Measurements from ENCODE around the gene GPR3.

GPR3 gene, protein sequence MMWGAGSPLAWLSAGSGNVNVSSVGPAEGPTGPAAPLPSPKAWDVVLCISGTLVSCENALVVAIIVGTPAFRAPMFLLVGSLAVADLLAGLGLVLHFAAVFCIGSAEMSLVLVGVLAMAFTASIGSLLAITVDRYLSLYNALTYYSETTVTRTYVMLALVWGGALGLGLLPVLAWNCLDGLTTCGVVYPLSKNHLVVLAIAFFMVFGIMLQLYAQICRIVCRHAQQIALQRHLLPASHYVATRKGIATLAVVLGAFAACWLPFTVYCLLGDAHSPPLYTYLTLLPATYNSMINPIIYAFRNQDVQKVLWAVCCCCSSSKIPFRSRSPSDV

GRCh38 chr1:27392096-27392777, at the start of gene GPR3:
TSS of gene GPR3 (plus strand) at chr1:27392622. CDS start at chr1:27393799, 1,177 bp downstream.
- H3K27ac Mint-ChIP-seq = peak within 1 kb of the TSS; percentile 95
- peak; percentile 96 for DNase-seq
- no peaks in the 10 kb centered on the region for H3K27me3 Mint-ChIP-seq
- peaks cover 22% of the 10 kb centered on the region for H3K4me1 Mint-ChIP-seq (ENCODE audit: low read depth)
- H3K9me3 Mint-ChIP-seq = no peaks in the 10 kb centered on the region
- peaks cover 3% of the 10 kb centered on the region for H3K36me3 Mint-ChIP-seq (ENCODE audit: low read depth)
- H3K4me3 Mint-ChIP-seq = peak within 1 kb of the TSS; percentile 86

GRCh38 chr1:27342778-27343638, 49.4 kb upstream of the GPR3 start:
- Mint-ChIP-seq H3K9me3 (no peaks in the 10 kb centered on the region), H3K27ac (peak overlapping the region; percentile 87), H3K27me3 (no peaks in the 10 kb centered on the region), H3K4me1 (ENCODE audit: low read depth) (peaks cover 65% of the 10 kb centered on the region), H3K36me3 (ENCODE audit: low read depth) (peaks cover 13% of the 10 kb centered on the region), H3K4me3 (peak overlapping the region; percentile 79)
- peak; percentile 72 for DNase-seq

- Mint-ChIP-seq H3K4me3 (peak overlapping the region; percentile 79), H3K4me1 (ENCODE audit: low read depth) (peaks cover 65% of the 10 kb centered on the region), H3K36me3 (ENCODE audit: low read depth) (peaks cover 10% of the 10 kb centered on the region), H3K9me3 (no peaks in the 10 kb centered on the region), H3K27ac (peak overlapping the region; percentile 87), H3K27me3 (no peaks in the 10 kb centered on the region)
- no peak for DNase-seq
Observed at GRCh38 chr1:27343639-27344025, 48.8 kb upstream of the GPR3 start.

DNA sequence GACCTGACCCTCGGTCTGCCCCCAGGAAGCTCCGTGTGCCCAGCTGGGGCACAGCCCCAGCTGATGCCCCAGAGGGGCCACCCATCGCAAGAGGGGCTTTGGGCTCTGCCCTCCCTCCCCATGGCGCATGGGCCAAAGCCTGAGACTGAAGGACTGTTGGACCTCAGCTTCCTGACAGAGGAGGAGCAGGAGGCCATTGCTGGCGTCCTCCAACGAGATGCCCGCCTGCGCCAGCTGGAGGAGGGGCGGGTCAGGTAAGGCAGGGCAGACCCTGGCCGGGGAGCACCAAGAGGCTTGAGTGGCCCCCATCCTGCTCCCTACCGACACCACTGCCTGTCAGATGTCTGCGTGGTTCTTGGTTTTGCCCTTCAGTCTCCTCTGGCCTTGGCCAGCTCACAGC, 47.1 kb upstream of the GPR3 start:
- peaks cover 6% of the 10 kb centered on the region for H3K36me3 Mint-ChIP-seq (ENCODE audit: low read depth)
- peaks cover 58% of the 10 kb centered on the region for H3K4me1 Mint-ChIP-seq (ENCODE audit: low read depth)
- no peaks in the 10 kb centered on the region for H3K27me3 Mint-ChIP-seq
- no peaks in the 10 kb centered on the region for H3K9me3 Mint-ChIP-seq
- H3K27ac Mint-ChIP-seq = peak overlapping the region; percentile 10
- H3K4me3 Mint-ChIP-seq = no peak overlapping the region
- no peak for DNase-seq

GRCh38 chr1:27346357-27346756, 46.1 kb upstream of the GPR3 start:
- Mint-ChIP-seq H3K4me3 (no peak overlapping the region), H3K9me3 (no peaks in the 10 kb centered on the region), H3K27me3 (no peaks in the 10 kb centered on the region), H3K36me3 (ENCODE audit: low read depth) (peaks cover 6% of the 10 kb centered on the region), H3K27ac (no peak overlapping the region), H3K4me1 (ENCODE audit: low read depth) (peaks cover 50% of the 10 kb centered on the region)
- DNase-seq = no peak

- peaks cover 6% of the 10 kb centered on the region for H3K36me3 Mint-ChIP-seq (ENCODE audit: low read depth)
- H3K27ac Mint-ChIP-seq = no peak overlapping the region
- no peaks in the 10 kb centered on the region for H3K9me3 Mint-ChIP-seq
- no peak overlapping the region for H3K4me3 Mint-ChIP-seq
- no peaks in the 10 kb centered on the region for H3K27me3 Mint-ChIP-seq
- peaks cover 43% of the 10 kb centered on the region for H3K4me1 Mint-ChIP-seq (ENCODE audit: low read depth)
- no peak for DNase-seq
Observed at GRCh38 chr1:27346991-27347624, 45.3 kb upstream of the GPR3 start.

DNA sequence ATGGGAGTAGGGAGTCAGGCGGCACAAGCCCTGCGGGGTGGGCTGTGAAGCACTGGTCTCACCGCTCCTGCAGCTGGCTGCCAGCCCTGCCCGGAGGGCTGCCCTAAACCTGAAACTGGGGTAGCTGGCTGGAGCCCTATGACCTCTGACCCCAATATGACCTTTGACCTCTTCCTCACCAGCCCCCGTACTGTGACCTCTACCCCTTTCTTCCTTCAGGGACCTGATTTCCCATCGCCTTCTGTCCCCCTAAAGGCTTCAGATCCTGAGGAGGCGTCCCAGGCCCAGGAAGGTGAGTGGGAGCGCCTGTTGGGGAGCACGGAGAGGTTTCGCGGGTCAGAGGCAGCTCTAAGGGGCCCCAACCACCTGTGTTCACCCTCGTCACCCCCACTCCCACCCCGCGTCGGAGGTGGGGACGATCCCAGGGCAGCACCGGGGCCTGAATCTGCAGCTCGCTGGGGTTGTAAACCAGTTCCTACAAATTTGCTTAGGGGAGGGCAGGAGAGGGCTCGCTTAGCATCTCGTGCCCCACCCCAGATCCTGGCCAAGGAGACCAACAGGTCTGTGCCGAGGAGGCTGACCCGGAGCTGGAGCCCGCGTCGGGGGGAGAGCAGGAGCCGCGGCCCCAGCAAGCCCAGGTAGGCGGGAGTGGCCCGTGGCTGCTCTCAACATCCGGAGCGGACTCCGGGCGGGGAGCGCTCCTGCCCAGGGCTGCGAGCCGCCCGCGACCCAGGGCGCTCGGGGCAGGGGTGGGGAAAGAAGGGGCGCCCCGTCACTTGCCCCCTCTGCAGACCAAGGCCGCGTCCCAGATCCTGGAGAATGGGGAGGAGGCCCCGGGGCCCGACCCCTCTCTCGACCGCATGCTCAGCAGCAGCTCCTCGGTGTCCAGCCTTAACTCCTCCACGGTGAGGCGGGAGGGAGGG, 43.3 kb upstream of the GPR3 start:
- H3K27me3 Mint-ChIP-seq = no peaks in the 10 kb centered on the region
- H3K4me1 Mint-ChIP-seq (ENCODE audit: low read depth) = peaks cover 23% of the 10 kb centered on the region
- H3K36me3 Mint-ChIP-seq (ENCODE audit: low read depth) = peaks cover 9% of the 10 kb centered on the region
- H3K4me3 Mint-ChIP-seq = peak overlapping the region; percentile 54
- peak overlapping the region; percentile 55 for H3K27ac Mint-ChIP-seq
- H3K9me3 Mint-ChIP-seq = no peaks in the 10 kb centered on the region
- DNase-seq = peak; percentile 65

GRCh38 chr1:27349784-27350662, 42.4 kb upstream of the GPR3 start:
- Mint-ChIP-seq H3K4me3 (no peak overlapping the region), H3K27me3 (no peaks in the 10 kb centered on the region), H3K4me1 (ENCODE audit: low read depth) (peaks cover 19% of the 10 kb centered on the region), H3K27ac (no peak overlapping the region), H3K36me3 (ENCODE audit: low read depth) (peaks cover 9% of the 10 kb centered on the region), H3K9me3 (no peaks in the 10 kb centered on the region)
- peak; percentile 50 for DNase-seq

- Mint-ChIP-seq H3K4me1 (ENCODE audit: low read depth) (peaks cover 25% of the 10 kb centered on the region), H3K27me3 (no peaks in the 10 kb centered on the region), H3K9me3 (no peaks in the 10 kb centered on the region), H3K4me3 (no peak overlapping the region), H3K27ac (no peak overlapping the region), H3K36me3 (ENCODE audit: low read depth) (peaks cover 6% of the 10 kb centered on the region)
- no peak for DNase-seq
Observed at GRCh38 chr1:27350663-27351540, 41.5 kb upstream of the GPR3 start.

DNA sequence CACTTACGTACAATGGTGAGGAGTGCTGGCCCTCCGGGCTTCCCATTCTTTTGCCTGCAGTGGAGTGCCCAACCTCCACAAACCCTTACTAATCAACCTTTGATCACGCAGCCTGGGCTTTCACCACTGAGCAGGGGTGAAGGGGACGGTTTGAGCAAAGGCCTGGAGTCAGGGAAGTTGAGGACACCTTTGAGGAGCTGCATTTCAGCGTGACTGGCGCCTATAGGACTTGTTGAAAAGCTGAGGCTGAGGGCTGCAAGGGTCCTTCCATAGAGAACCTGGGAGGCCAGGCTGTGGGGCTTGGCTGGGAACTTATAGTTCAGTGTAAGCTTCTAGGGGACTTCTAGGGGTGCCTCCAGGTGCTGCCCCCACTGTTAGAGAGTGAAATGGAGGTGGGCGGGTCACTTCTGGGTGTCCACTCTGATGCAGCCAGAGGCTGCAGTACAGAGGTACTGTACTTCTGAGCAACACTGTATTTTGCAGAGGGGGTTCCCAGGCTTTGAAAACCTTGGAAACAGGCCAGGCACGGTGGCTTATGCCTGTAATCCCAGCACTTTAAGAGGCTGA, 40.8 kb upstream of the GPR3 start:
- H3K36me3 Mint-ChIP-seq (ENCODE audit: low read depth) = peaks cover 2% of the 10 kb centered on the region

GRCh38 chr1:27353166-27353565, 39.3 kb upstream of the GPR3 start:
- DNase-seq = no peak
- Mint-ChIP-seq H3K4me1 (ENCODE audit: low read depth) (peaks cover 31% of the 10 kb centered on the region), H3K36me3 (ENCODE audit: low read depth) (peaks cover 2% of the 10 kb centered on the region), H3K4me3 (no peak overlapping the region), H3K9me3 (no peaks in the 10 kb centered on the region), H3K27ac (no peak overlapping the region), H3K27me3 (no peaks in the 10 kb centered on the region)

More for the DNA sequence above, 40.8 kb upstream of the GPR3 start:
- Mint-ChIP-seq H3K9me3 (no peaks in the 10 kb centered on the region), H3K4me1 (ENCODE audit: low read depth) (peaks cover 26% of the 10 kb centered on the region), H3K27me3 (no peaks in the 10 kb centered on the region), H3K27ac (no peak overlapping the region), H3K4me3 (no peak overlapping the region)
- no peak for DNase-seq

DNA sequence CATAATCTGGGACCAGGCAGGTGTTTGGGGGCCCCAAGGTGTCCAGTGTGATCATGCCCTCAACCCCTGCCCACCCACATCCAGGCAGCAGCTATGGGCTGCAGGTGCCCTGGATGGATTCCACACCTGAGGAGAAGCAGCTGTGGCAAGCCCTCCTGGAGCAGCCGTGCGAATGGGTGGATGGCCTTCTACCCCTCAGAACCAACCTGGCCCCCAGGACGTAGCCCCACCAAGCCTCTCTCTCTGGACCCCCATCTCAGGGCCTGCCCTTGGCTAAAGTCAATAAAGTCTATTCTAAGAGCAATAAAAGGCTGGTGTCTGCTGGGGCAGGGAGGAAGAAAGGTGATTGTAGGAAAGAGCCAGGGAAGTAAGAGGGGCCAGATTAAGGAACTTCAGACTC, 38.8 kb upstream of the GPR3 start:
- H3K36me3 Mint-ChIP-seq (ENCODE audit: low read depth) = peaks cover 2% of the 10 kb centered on the region
- peak overlapping the region; percentile 72 for H3K27ac Mint-ChIP-seq
- H3K4me3 Mint-ChIP-seq = no peak overlapping the region

More for the DNA sequence above, 38.8 kb upstream of the GPR3 start:
- DNase-seq = no peak
- Mint-ChIP-seq H3K4me1 (ENCODE audit: low read depth) (peaks cover 31% of the 10 kb centered on the region), H3K27me3 (no peaks in the 10 kb centered on the region), H3K9me3 (no peaks in the 10 kb centered on the region)
